ENCODE data around the gene CFAP221.

The CFAP221 gene

DNA sequence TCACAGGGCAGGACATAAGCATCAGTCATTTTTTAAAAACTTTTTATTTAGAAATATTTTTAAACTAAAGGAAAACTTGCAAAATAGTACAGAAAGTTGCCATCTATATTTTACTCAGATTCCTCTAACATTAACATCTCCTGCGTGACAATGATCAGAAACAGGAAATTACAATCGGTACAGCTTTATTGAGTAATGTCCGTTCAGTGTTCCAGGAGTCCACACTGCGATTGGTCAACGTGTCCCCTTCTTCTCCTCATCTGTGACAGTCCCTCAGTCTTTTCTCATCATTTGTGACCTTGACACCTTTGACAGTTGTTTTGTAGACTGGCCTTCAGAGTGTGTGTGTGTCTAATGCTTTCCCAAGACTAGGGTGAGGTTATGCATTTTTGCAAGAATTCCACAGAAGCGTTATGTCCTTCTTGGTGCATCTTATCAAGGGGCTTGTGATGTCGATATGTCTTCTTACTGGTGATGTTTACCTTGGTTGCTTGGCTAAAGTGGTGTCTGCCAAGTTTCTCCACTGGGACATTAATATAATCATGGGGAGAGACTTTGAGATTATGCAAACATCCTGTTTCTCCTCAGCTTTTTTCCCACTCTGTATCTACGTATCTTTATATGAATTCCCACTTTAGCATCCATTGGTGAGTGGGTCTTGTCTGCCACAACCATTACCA, 113.4 kb downstream of the CFAP221 start:
- TF ChIP-seq ZFX (IDR thresholded peaks at IDR 0.05), result no peak
- TF ChIP-seq, protein P1, sequence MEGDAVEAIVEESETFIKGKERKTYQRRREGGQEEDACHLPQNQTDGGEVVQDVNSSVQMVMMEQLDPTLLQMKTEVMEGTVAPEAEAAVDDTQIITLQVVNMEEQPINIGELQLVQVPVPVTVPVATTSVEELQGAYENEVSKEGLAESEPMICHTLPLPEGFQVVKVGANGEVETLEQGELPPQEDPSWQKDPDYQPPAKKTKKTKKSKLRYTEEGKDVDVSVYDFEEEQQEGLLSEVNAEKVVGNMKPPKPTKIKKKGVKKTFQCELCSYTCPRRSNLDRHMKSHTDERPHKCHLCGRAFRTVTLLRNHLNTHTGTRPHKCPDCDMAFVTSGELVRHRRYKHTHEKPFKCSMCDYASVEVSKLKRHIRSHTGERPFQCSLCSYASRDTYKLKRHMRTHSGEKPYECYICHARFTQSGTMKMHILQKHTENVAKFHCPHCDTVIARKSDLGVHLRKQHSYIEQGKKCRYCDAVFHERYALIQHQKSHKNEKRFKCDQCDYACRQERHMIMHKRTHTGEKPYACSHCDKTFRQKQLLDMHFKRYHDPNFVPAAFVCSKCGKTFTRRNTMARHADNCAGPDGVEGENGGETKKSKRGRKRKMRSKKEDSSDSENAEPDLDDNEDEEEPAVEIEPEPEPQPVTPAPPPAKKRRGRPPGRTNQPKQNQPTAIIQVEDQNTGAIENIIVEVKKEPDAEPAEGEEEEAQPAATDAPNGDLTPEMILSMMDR (conservative IDR thresholded peaks at IDR 0.05), result no peak
- no peak overlapping the region for H3K27ac ChIP-seq

DNA sequence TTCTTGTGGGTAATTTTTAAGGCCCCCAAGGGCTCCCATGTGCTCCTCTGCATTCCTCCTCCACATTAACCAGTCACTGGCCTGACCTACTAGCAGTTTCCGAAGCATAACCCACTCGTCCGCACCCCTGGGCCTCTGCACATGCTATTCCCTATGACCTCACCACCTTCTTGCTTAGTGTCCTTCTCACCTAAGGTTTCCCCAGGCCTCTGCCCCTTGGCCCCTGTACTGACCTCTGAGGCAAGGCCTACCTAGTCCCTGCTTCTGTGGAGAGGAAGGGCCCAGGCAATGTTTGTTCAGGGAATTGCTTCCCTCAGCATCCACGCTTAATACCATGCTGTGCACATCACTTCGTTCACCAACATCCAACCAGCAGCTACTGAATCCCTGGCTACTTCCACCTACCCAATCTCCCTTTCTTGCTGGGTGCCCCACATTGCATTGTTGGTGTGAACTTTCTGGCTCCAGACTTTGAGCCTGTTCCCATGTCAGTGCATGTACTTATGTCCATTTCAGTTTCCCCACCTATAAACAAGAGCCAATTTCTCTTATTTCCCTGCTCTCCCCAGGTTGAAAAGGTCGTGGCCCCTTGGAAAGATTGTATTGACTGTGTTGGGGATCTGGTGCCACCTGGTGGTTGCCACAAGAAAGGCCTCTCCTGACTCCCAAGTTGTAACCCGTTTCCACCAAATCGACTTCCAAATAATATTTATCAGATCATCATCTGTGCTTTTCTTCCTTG, 115.5 kb downstream of the CFAP221 start:
- TF ChIP-seq, protein P1 (conservative IDR thresholded peaks at IDR 0.05), result peak; percentile 91
- no peak for TF ChIP-seq ZFX (IDR thresholded peaks at IDR 0.05)
- H3K27ac ChIP-seq, result no peak overlapping the region

DNA sequence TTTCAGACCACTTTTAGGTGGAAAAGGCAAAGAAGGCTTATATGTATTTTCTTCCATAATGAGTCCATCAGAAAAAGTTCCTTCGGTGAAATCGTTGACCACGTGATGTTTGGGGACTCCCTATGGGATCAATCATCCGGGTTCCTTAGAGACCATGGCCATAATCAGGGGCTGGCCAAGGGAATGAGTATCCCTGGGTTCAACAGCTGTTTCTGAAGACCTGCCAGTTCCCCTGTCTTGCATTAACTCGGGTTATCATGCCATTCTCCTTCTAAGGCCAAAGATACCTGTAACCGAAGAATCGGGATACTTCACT, 116.1 kb downstream of the CFAP221 start:
- TF ChIP-seq, protein P1 (conservative IDR thresholded peaks at IDR 0.05), result peak; percentile 57
- TF ChIP-seq ZFX (IDR thresholded peaks at IDR 0.05), result no peak
- H3K27ac ChIP-seq, result no peak overlapping the region

DNA sequence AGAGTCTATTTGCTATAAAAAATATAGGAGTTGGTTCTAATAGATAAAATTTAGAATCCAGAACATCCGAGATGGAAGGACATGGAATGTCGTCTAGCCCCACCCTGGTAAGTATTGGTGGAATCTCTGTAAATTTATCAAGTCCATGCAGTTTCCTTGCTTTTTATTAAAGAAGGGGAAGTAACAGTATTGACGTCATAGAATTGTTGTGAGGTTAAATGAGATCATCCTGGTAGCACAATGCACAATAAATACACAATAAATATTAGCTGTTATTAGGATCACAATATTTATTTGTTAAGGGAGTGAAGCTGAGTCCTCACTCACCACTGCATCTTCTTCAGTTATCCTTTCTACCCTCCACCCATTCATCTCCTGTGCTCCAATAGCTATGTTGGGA, 118.0 kb downstream of the CFAP221 start:
- no peak for TF ChIP-seq ZFX (IDR thresholded peaks at IDR 0.05)
- TF ChIP-seq, protein P1 (conservative IDR thresholded peaks at IDR 0.05), result no peak
- H3K27ac ChIP-seq, result no peak overlapping the region

DNA sequence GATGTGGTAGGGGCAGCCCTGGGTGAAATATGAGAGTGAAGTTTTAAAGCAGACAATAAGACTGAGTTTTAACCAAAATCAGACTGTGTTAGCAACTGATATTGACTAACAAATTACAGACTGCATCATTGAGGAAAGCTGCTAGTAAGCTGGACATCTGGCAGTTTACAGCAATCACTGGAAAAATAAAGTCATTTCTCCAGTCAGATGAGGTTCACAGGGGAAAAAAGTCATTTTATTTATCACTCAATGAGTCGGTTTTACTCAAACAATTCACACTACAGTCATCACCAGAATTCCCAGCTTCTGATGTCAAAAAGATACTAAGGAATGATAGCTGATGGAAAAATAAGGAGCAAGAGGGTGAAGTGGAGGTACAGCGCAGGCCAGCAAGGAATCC, 124.3 kb downstream of the CFAP221 start:
- no peak overlapping the region for H3K27ac ChIP-seq
- TF ChIP-seq ZFX (IDR thresholded peaks at IDR 0.05), result no peak

DNA sequence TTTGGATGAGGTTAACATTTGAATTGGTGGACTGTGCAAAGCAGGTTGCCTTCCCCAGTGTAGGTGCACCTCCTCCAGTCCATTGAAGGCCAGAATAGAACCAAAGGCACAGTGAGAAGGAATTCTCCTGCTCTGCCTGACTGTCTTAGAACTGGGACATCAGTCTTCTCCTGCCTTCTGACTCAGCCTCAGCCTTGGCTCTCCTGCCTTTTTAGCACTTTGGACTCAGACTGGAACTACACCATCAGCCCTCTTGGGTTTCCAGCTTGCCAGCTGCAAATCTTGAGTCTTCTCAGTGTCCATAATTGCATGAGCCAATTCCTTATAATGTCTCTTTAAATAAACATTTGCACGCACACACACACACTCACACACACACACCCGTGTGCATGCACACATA, 126.8 kb downstream of the CFAP221 start:
- TF ChIP-seq, protein P1 (conservative IDR thresholded peaks at IDR 0.05), result no peak
- no peak for TF ChIP-seq ZFX (IDR thresholded peaks at IDR 0.05)
- H3K27ac ChIP-seq, result no peak overlapping the region

DNA sequence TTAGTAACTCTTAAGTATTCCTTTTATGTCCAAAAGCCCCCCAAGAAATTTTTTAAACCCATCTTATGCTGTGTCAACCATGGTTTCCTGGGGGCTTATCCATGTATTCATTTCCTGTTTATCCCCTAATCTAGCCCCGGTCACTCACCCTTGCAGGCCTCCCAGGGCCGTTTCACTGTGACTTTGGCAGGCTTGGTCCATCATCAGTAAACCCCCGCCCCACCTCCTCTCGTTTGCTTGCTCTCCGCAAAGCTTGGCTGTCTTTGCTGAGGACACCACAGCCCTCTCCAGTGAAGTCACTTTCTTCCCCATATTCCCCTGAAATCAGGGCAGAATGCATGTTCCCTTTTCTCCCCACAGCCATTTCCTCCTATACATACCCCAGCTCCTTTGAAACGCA, 127.5 kb downstream of the CFAP221 start:
- no peak for TF ChIP-seq ZFX (IDR thresholded peaks at IDR 0.05)
- TF ChIP-seq, protein P1 (conservative IDR thresholded peaks at IDR 0.05), result no peak
- no peak overlapping the region for H3K27ac ChIP-seq

Measured in C4-2B (cell line).